Measurements from ENCODE around the gene DNAL1.
"Not testable (repeated sequence)": the region's sequence is repeated elsewhere in the genome, so short reads cannot be mapped to it uniquely, and the experiment has no call there.

The DNAL1 gene

GRCh38 chr14:73623504-73624054 is 21.2 kb upstream of the DNAL1 start:
- H3K27ac Mint-ChIP-seq (ENCODE audit: low read depth), result no peak overlapping the region
- no peaks in the 10 kb centered on the region for H3K36me3 Mint-ChIP-seq (ENCODE audit: insufficient read depth)
- H3K9me3 Mint-ChIP-seq, result no peaks in the 10 kb centered on the region
- ATAC-seq (replicated peaks; ENCODE audit: extremely low read depth, poor library complexity, severe bottlenecking), result no peak
- no peaks in the 10 kb centered on the region for H3K27me3 Mint-ChIP-seq
- no peak for DNase-seq (ENCODE audit: low spot score in 2 of 2)
- H3K4me1 Mint-ChIP-seq, result no peaks in the 10 kb centered on the region
- H3K4me3 Mint-ChIP-seq, result no peak overlapping the region

GRCh38 chr14:73625706-73626105 is 19.1 kb upstream of the DNAL1 start:
- no peaks in the 10 kb centered on the region for H3K9me3 Mint-ChIP-seq
- H3K36me3 Mint-ChIP-seq (ENCODE audit: insufficient read depth), result no peaks in the 10 kb centered on the region
- no peak overlapping the region for H3K27ac Mint-ChIP-seq (ENCODE audit: low read depth)
- ATAC-seq (replicated peaks; ENCODE audit: extremely low read depth, poor library complexity, severe bottlenecking), result no peak
- no peaks in the 10 kb centered on the region for H3K4me1 Mint-ChIP-seq
- peaks cover 7% of the 10 kb centered on the region for H3K27me3 Mint-ChIP-seq
- no peak for DNase-seq (ENCODE audit: low spot score in 2 of 2)
- H3K4me3 Mint-ChIP-seq, result no peak overlapping the region

GRCh38 chr14:73627151-73627558 is 17.6 kb upstream of the DNAL1 start:
- DNase-seq (ENCODE audit: low spot score in 2 of 2) (no peak), ATAC-seq (replicated peaks; ENCODE audit: extremely low read depth, poor library complexity, severe bottlenecking) (no peak)
- no peak overlapping the region for H3K27ac Mint-ChIP-seq (ENCODE audit: low read depth)
- no peaks in the 10 kb centered on the region for H3K9me3 Mint-ChIP-seq
- H3K36me3 Mint-ChIP-seq (ENCODE audit: insufficient read depth), result peaks cover 3% of the 10 kb centered on the region
- H3K4me3 Mint-ChIP-seq, result no peak overlapping the region
- H3K4me1 Mint-ChIP-seq, result no peaks in the 10 kb centered on the region
- peaks cover 9% of the 10 kb centered on the region for H3K27me3 Mint-ChIP-seq

- peaks cover 9% of the 10 kb centered on the region for H3K27me3 Mint-ChIP-seq
Measured at GRCh38 chr14:73630009-73630780, 14.6 kb upstream of the DNAL1 start.

DNA sequence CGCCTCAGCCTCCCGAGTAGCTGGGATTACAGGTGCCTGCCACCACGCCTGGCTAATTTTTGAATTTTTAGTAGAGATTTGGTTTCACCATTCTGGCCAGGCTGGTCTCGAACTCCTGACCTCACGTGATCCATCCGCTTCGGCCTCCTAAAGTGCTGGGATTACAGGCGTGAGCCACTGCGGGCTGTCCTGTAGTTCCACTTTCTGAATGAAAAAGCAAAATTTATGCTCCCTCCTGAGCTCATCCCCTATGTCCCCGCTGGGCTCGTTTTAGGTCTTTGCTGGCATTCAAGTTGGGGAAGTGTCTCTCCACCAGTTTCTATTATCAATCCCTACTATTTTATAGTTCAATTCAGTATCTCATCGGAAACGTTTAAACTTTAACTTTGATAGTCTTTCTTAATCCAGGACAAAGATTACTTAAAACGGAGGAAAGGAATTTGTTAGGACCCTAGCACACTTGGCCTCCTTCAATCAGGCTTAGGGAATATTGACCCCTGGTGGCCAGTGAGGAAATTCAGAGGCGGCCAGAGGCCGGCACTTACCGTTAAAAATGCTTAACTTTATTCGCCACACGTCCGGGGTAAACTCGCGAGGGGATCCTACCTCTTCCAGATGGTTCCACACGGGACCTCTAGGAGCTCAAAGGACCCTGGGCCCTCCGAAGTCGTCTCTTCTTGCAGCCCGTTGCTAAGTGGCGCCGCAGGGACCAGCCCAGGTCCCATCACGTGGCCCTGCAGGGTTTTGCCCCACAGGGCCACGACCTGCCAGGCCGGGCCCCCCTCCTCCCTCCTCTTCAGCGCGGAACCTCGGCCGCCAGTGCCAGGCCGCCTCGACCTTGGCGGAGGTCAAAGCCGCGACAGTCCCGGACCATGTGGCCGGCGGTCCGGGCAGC is 11.4 kb upstream of the DNAL1 start:
- H3K36me3 Mint-ChIP-seq (ENCODE audit: insufficient read depth), result peaks cover 4% of the 10 kb centered on the region
- H3K27me3 Mint-ChIP-seq, result peaks cover 9% of the 10 kb centered on the region
- peaks cover 5% of the 10 kb centered on the region for H3K4me1 Mint-ChIP-seq
- peak overlapping the region; percentile 63 for H3K4me3 Mint-ChIP-seq
- H3K9me3 Mint-ChIP-seq, result no peaks in the 10 kb centered on the region
- DNase-seq (ENCODE audit: low spot score in 2 of 2) (peak; percentile 36 to 41), ATAC-seq (replicated peaks; ENCODE audit: extremely low read depth, poor library complexity, severe bottlenecking) (peak; percentile 75)
- no peak overlapping the region for H3K27ac Mint-ChIP-seq (ENCODE audit: low read depth)

More at GRCh38 chr14:73630009-73630780, 14.6 kb upstream of the DNAL1 start:
- no peaks in the 10 kb centered on the region for H3K9me3 Mint-ChIP-seq
- H3K4me1 Mint-ChIP-seq, result peaks cover 5% of the 10 kb centered on the region
- DNase-seq (ENCODE audit: low spot score in 2 of 2), result no peak
- H3K36me3 Mint-ChIP-seq (ENCODE audit: insufficient read depth), result peaks cover 4% of the 10 kb centered on the region
- no peak overlapping the region for H3K4me3 Mint-ChIP-seq
- ATAC-seq (replicated peaks; ENCODE audit: extremely low read depth, poor library complexity, severe bottlenecking), result no peak
- H3K27ac Mint-ChIP-seq (ENCODE audit: low read depth), result no peak overlapping the region

GRCh38 chr14:73634011-73634833 is 10.6 kb upstream of the DNAL1 start:
- peak; percentile 13 for ATAC-seq (replicated peaks; ENCODE audit: extremely low read depth, poor library complexity, severe bottlenecking)
- Mint-ChIP-seq H3K4me3 (peak overlapping the region; percentile 63), H3K27ac (ENCODE audit: low read depth) (no peak overlapping the region), H3K36me3 (ENCODE audit: insufficient read depth) (peaks cover 4% of the 10 kb centered on the region), H3K4me1 (peaks cover 5% of the 10 kb centered on the region), H3K9me3 (no peaks in the 10 kb centered on the region), H3K27me3 (peaks cover 9% of the 10 kb centered on the region)
- DNase-seq (ENCODE audit: low spot score in 2 of 2), result no peak

DNA sequence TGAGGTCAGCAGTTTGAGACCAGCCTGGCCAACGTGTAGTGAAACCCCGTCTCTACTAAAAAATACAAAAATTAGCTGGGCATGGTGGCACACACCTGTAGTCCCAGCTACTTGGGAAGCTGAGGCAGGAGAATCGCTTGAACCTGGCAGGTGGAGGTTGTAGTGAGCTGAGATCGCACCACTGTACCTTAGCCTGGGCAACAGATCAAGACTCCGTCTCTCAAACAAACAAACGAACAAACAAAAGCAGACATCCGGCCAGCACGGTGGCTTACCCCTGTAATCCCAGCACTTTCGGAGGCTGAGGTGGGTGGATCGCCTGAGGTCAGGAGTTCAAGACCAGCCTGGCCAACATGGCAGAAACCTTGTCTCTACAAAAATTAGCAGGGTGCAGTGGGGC is 8.4 kb upstream of the DNAL1 start:
- H3K4me1 Mint-ChIP-seq; H3K4me3 Mint-ChIP-seq; H3K36me3 Mint-ChIP-seq (ENCODE audit: insufficient read depth); H3K27me3 Mint-ChIP-seq; H3K27ac Mint-ChIP-seq (ENCODE audit: low read depth); H3K9me3 Mint-ChIP-seq; DNase-seq (ENCODE audit: low spot score in 2 of 2); ATAC-seq (replicated peaks; ENCODE audit: extremely low read depth, poor library complexity, severe bottlenecking): not testable (repeated sequence)

DNA sequence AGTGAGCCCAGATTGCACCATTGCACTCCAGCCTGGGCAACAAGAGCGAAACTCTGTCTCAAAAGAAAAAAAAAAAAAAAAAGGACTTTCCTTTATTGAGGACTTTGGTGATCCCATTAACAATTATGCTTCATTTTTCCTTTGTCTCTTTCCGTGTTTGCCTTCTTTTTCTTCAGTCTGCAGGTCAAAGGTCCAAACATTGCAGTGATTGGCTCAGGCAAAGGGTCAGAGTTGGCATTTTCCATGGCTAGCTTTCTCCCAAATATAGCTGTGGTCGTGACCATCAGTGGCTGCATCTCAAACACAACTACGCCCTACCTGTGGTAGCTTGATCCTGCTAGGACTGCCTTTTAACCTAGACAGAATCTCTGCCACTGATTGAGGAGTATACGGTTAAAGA is 7.0 kb upstream of the DNAL1 start:
- ATAC-seq (replicated peaks; ENCODE audit: extremely low read depth, poor library complexity, severe bottlenecking) (no peak), DNase-seq (ENCODE audit: low spot score in 2 of 2) (no peak)
- Mint-ChIP-seq H3K9me3 (no peaks in the 10 kb centered on the region), H3K4me3 (no peak overlapping the region), H3K27me3 (no peaks in the 10 kb centered on the region), H3K4me1 (peaks cover 5% of the 10 kb centered on the region), H3K36me3 (ENCODE audit: insufficient read depth) (peaks cover 2% of the 10 kb centered on the region), H3K27ac (ENCODE audit: low read depth) (no peak overlapping the region)

DNA sequence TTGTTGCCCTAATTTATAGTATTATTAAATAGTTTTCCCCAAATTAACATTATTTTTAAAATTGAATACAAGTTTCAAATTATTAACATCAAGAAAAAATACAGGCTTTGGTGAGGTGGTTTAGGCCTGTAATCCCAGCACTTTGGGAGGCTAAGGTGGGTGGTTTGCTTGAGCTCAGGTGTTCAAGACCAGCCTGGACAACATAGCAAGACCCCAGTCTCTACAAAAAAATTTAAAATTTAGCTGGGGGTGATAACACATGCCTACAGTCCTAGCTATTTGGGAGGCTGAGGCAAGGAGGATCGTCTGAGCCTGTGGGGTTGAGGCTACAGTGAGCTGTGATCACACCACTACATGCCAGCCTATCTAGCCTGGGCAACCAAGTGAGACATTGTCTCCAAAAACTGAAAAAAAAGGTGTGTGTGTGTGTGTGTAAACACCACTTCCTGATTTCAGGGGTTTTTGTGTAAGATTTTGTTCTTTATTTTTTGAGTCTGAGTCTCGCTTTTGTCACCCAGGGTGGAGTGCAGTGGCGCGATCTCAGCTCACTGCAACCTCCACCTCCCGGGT is 3.9 kb upstream of the DNAL1 start:
- ATAC-seq (replicated peaks; ENCODE audit: extremely low read depth, poor library complexity, severe bottlenecking), result peak; percentile 44
- no peak overlapping the region for H3K4me3 Mint-ChIP-seq

DNA sequence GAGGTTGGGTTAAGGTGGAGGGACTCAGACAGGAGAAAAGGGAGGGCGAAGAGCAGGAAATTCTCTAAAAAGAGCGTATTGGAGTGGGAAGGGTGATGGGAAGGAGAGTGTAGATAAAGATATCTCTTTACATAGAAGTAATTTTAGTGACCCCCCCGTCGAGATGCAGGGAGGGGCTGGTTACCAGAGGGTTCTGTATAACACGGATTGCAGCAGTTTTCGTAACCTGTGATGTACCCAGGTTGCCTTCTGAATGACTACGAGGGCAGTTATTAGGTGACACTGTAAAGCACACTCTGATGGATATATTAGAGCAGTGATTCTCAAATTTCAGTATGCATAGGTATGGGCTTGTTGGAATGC is 443 bp downstream of the DNAL1 start:
- H3K27me3 Mint-ChIP-seq, result no peaks in the 10 kb centered on the region
- H3K36me3 Mint-ChIP-seq (ENCODE audit: insufficient read depth), result peaks cover 7% of the 10 kb centered on the region
- peak overlapping the region; percentile 98 for H3K27ac Mint-ChIP-seq (ENCODE audit: low read depth)
- H3K4me3 Mint-ChIP-seq, result peak overlapping the region; percentile 93
- H3K4me1 Mint-ChIP-seq, result peaks cover 15% of the 10 kb centered on the region
- ATAC-seq (replicated peaks; ENCODE audit: extremely low read depth, poor library complexity, severe bottlenecking), result no peak
- no peak for DNase-seq (ENCODE audit: low spot score in 2 of 2)
- no peaks in the 10 kb centered on the region for H3K9me3 Mint-ChIP-seq

More for the DNA sequence above, 3.9 kb upstream of the DNAL1 start:
- H3K27ac Mint-ChIP-seq (ENCODE audit: low read depth), result no peak overlapping the region
- H3K9me3 Mint-ChIP-seq, result no peaks in the 10 kb centered on the region
- DNase-seq (ENCODE audit: low spot score in 2 of 2), result no peak
- peaks cover 7% of the 10 kb centered on the region for H3K36me3 Mint-ChIP-seq (ENCODE audit: insufficient read depth)
- peaks cover 15% of the 10 kb centered on the region for H3K4me1 Mint-ChIP-seq
- H3K27me3 Mint-ChIP-seq, result no peaks in the 10 kb centered on the region

- Mint-ChIP-seq H3K27me3 (no peaks in the 10 kb centered on the region), H3K4me1 (no peaks in the 10 kb centered on the region), H3K36me3 (ENCODE audit: insufficient read depth) (peaks cover 9% of the 10 kb centered on the region), H3K9me3 (no peaks in the 10 kb centered on the region), H3K4me3 (no peak overlapping the region), H3K27ac (ENCODE audit: low read depth) (no peak overlapping the region)
- no peak for ATAC-seq (replicated peaks; ENCODE audit: extremely low read depth, poor library complexity, severe bottlenecking)
- DNase-seq (ENCODE audit: low spot score in 2 of 2), result no peak
Measured at GRCh38 chr14:73651005-73651404, 6.2 kb downstream of the DNAL1 start.

- H3K4me3 Mint-ChIP-seq, result no peak overlapping the region
- H3K9me3 Mint-ChIP-seq, result no peaks in the 10 kb centered on the region
- ATAC-seq (replicated peaks; ENCODE audit: extremely low read depth, poor library complexity, severe bottlenecking) (no peak), DNase-seq (ENCODE audit: low spot score in 2 of 2) (no peak)
- peaks cover 9% of the 10 kb centered on the region for H3K36me3 Mint-ChIP-seq (ENCODE audit: insufficient read depth)
- H3K27me3 Mint-ChIP-seq, result no peaks in the 10 kb centered on the region
- no peak overlapping the region for H3K27ac Mint-ChIP-seq (ENCODE audit: low read depth)
- H3K4me1 Mint-ChIP-seq, result no peaks in the 10 kb centered on the region
Measured at GRCh38 chr14:73655851-73656250, 11.1 kb downstream of the DNAL1 start.

All from central memory CD8-positive, alpha-beta T cell (primary cell).